Neural crest cell (in vitro differentiated cells): ENCODE data around the gene KRT10. TPM values are rescaled to one million over a fixed set of nuclear protein-coding genes. Genes with fewer than 3 reads are reported as not detected.

ENCODE experiments used
- DNase-seq: peaks from one replicate; pipeline ENCODE4 v3.0.0; 2021; ENCODE audit warnings: low read depth, mixed read lengths, low spot score
- H3K27ac Mint-ChIP-seq: one replicate; pipeline ENCODE4 v1.8.0; 2021; ENCODE audit warnings: mild to moderate bottlenecking, mixed read lengths; ENCODE audit not compliant: unreplicated experiment
- H3K27me3 Mint-ChIP-seq: 2 replicates; pipeline ENCODE4 v1.8.0; 2021; ENCODE audit warnings: low read depth, mild to moderate bottlenecking, mixed read lengths
- H3K36me3 Mint-ChIP-seq: 2 replicates; pipeline ENCODE4 v1.8.0; 2021; ENCODE audit warnings: low read depth, mild to moderate bottlenecking, mixed read lengths
- H3K4me1 Mint-ChIP-seq: 2 replicates; pipeline ENCODE4 v1.8.0; 2021; ENCODE audit warnings: mixed read lengths
- H3K4me3 Mint-ChIP-seq: one replicate; pipeline ENCODE4 v1.8.0; 2021; ENCODE audit warnings: mild to moderate bottlenecking, mixed read lengths
- H3K9me3 Mint-ChIP-seq: 2 replicates; pipeline ENCODE4 v1.8.0; 2021; ENCODE audit warnings: mixed read lengths
- CTCF ChIP-seq: fragments of 200-600 bp; sonication (generic); conservative IDR thresholded peaks from 2 replicates; pipeline ENCODE4 v1.5.0; 2021; ENCODE audit warnings: antibody characterized with exemption, mild to moderate bottlenecking
- total RNA-seq: library from RNA; stranded (reverse); gene quantifications from 2 replicates; pipeline ENCODE4 v1.2.1, GENCODE V29; 2021

The KRT10 gene
- total RNA-seq, 1 donor from 2014 or later: 39.1 TPM

GRCh38 chr17:40821536-40821935 is 878 bp downstream of the KRT10 start:
- Mint-ChIP-seq H3K36me3 (peaks cover 27% of the 10 kb centered on the region), H3K4me1 (peaks cover 15% of the 10 kb centered on the region), H3K27me3 (peaks cover 45% of the 10 kb centered on the region)

GRCh38 chr17:40820228-40820838 is 2.1 kb downstream of the KRT10 start:
- Mint-ChIP-seq H3K27me3 (peaks cover 38% of the 10 kb centered on the region), H3K27ac (no peak overlapping the region), H3K4me1 (peaks cover 15% of the 10 kb centered on the region), H3K9me3 (peaks cover 10% of the 10 kb centered on the region), H3K4me3 (peak overlapping the region; percentile 88), H3K36me3 (peaks cover 25% of the 10 kb centered on the region)
- TF ChIP-seq CTCF: no peak
- DNase-seq: no peak

More at GRCh38 chr17:40821536-40821935, 878 bp downstream of the KRT10 start:
- no peak overlapping the region for H3K4me3 Mint-ChIP-seq
- DNase-seq: no peak
- peaks cover 8% of the 10 kb centered on the region for H3K9me3 Mint-ChIP-seq
- no peak overlapping the region for H3K27ac Mint-ChIP-seq
- no peak for TF ChIP-seq CTCF

- H3K4me3 Mint-ChIP-seq: peak overlapping the region; percentile 88
- peaks cover 35% of the 10 kb centered on the region for H3K27me3 Mint-ChIP-seq
- peaks cover 15% of the 10 kb centered on the region for H3K4me1 Mint-ChIP-seq
- H3K27ac Mint-ChIP-seq: peak overlapping the region; percentile 19
- peaks cover 25% of the 10 kb centered on the region for H3K36me3 Mint-ChIP-seq
- TF ChIP-seq CTCF: no peak
- H3K9me3 Mint-ChIP-seq: peaks cover 11% of the 10 kb centered on the region
- no peak for DNase-seq
These were observed 2.8 kb downstream of the KRT10 start for GRCh38 chr17:40819528-40820125.

- peaks cover 37% of the 10 kb centered on the region for H3K27me3 Mint-ChIP-seq
- peaks cover 25% of the 10 kb centered on the region for H3K36me3 Mint-ChIP-seq
- H3K4me1 Mint-ChIP-seq: peaks cover 15% of the 10 kb centered on the region
- DNase-seq: peak; percentile 74
- TF ChIP-seq CTCF: no peak
- peak overlapping the region; percentile 19 for H3K27ac Mint-ChIP-seq
- peak overlapping the region; percentile 95 for H3K4me3 Mint-ChIP-seq
- H3K9me3 Mint-ChIP-seq: peaks cover 11% of the 10 kb centered on the region
These were observed 3.5 kb downstream of the KRT10 start for GRCh38 chr17:40818733-40819527.

GRCh38 chr17:40818343-40818732 is 4.1 kb downstream of the KRT10 start:
- TF ChIP-seq CTCF: no peak
- H3K36me3 Mint-ChIP-seq: peaks cover 25% of the 10 kb centered on the region
- H3K4me1 Mint-ChIP-seq: peaks cover 15% of the 10 kb centered on the region
- H3K27ac Mint-ChIP-seq: no peak overlapping the region
- H3K4me3 Mint-ChIP-seq: peak overlapping the region; percentile 95
- H3K9me3 Mint-ChIP-seq: peaks cover 11% of the 10 kb centered on the region
- H3K27me3 Mint-ChIP-seq: peaks cover 38% of the 10 kb centered on the region
- DNase-seq: no peak
